CD4-positive, alpha-beta T cell (primary cell): ENCODE results near the gene NUP160. TPM values are rescaled to one million over a fixed set of nuclear protein-coding genes. Genes with fewer than 3 reads are reported as not detected.
A peak's percentile ranks its signal among the peaks of the same experiment; 100 is the strongest.
"Not testable (repeated sequence)": the region's sequence is repeated elsewhere in the genome, so short reads cannot be mapped to it uniquely, and the experiment has no call there.

ENCODE experiments used
- ATAC-seq: fragments of 200-7000 bp; cut with Tn5 transposase; one replicate; pipeline ENCODE4 v1.10.0; 2022; ENCODE audit warnings: mild to moderate bottlenecking; ENCODE audit not compliant: poor library complexity
- CTCF ChIA-PET: fragments of 350-600 bp; sonication (Branson Sonifier 250); formaldehyde crosslinking; loops from one replicate; lab custom pipeline; 2021; ENCODE audit warnings: antibody characterized with exemption, inconsistent platforms; lab: Charles Lee
- POLR2A ChIA-PET: fragments of 350-600 bp; sonication (Branson Sonifier 250); formaldehyde crosslinking; loops from one replicate; lab custom pipeline; 2021; ENCODE audit warnings: antibody characterized with exemption, inconsistent platforms; lab: Charles Lee
- DNase-seq, 14 experiments: peaks; one replicate each; pipeline ENCODE4 v3.0.0-alpha.2; 2013 to 2020; ENCODE audit warnings: mixed read lengths in 2 of 14
- H3K27ac ChIP-seq, 2 donors: one replicate each; pipeline versions ENCODE4 v1.5.1 to v1.7.0; 2013; ENCODE audit warnings: low read length in 2 of 2, low read depth in 1 of 2, mild to moderate bottlenecking in 1 of 2
- H3K27me3 ChIP-seq, 2 experiments: 1 replicate in 1 of 2; 2 replicates in 1 of 2; pipeline versions ENCODE4 v1.6.1 to v1.7.0; 2013; ENCODE audit warnings: low read length in 2 of 2, control low read depth in 1 of 2, mild to moderate bottlenecking in 1 of 2, moderate library complexity in 1 of 2; ENCODE audit not compliant: insufficient read depth in 2 of 2, control insufficient read depth in 1 of 2
- H3K36me3 ChIP-seq: one replicate; pipeline ENCODE4 v1.6.1; 2013; ENCODE audit warnings: low read length, control low read depth; ENCODE audit not compliant: insufficient read depth
- H3K4me1 ChIP-seq: one replicate; pipeline ENCODE4 v1.6.1; 2013; ENCODE audit warnings: low read length, control low read depth; ENCODE audit not compliant: insufficient read depth
- H3K4me3 ChIP-seq: one replicate; pipeline ENCODE4 v1.5.1; 2013; ENCODE audit warnings: mild to moderate bottlenecking, low read length, moderate library complexity
- H3K9me3 ChIP-seq, 2 experiments: 1 replicate in 1 of 2; 2 replicates in 1 of 2; pipeline versions ENCODE4 v1.6.1 to v1.7.0; 2013; ENCODE audit warnings: low read length in 2 of 2, mild to moderate bottlenecking in 2 of 2, control low read depth in 1 of 2, moderate library complexity in 1 of 2; ENCODE audit not compliant: control insufficient read depth in 1 of 2, insufficient read depth in 1 of 2
- H3K27ac Mint-ChIP-seq: one replicate; pipeline ENCODE4 v1.8.0; 2020; ENCODE audit warnings: mixed read lengths
- H3K27me3 Mint-ChIP-seq: one replicate; pipeline ENCODE4 v1.8.0; 2021; ENCODE audit warnings: mixed read lengths
- H3K36me3 Mint-ChIP-seq: one replicate; pipeline ENCODE4 v1.8.0; 2021; ENCODE audit warnings: low read depth, mixed read lengths
- H3K4me1 Mint-ChIP-seq: one replicate; pipeline ENCODE4 v1.8.0; 2021; ENCODE audit warnings: low read depth, mixed read lengths
- H3K4me3 Mint-ChIP-seq: one replicate; pipeline ENCODE4 v1.8.0; 2020; ENCODE audit warnings: mild to moderate bottlenecking, mixed read lengths
- H3K9me3 Mint-ChIP-seq: one replicate; pipeline ENCODE4 v1.8.0; 2020; ENCODE audit warnings: mixed read lengths
- intact Hi-C, 2 experiments: fragments of 100-400 bp; cut with DNase I in 1 of 2; cut with micrococcal nuclease in 1 of 2; formaldehyde crosslinking; loops; one replicate each; pipeline versions ENCODE4 v1.15.1 to v1.9.0; 2023 to 2025; cut with DNase I, micrococcal nuclease
- total RNA-seq, 174 experiments: library from RNA in 2 of 174; stranded (reverse) in 2 of 174; gene quantifications; one replicate each; pipeline ENCODE4 v1.2.3 and lab custom pipeline; 2021 to 2026
- TF ChIP-seq, protein P1 (sequence below): fragments of 200-600 bp; IDR thresholded peaks from one replicate; pipeline ENCODE4 v1.8.0; 2022; ENCODE audit warnings: antibody characterized with exemption, mild to moderate bottlenecking

Gene NUP160
- total RNA-seq, 2 experiments from 2014 or later: 41.9 to 47.9 TPM

DNA sequence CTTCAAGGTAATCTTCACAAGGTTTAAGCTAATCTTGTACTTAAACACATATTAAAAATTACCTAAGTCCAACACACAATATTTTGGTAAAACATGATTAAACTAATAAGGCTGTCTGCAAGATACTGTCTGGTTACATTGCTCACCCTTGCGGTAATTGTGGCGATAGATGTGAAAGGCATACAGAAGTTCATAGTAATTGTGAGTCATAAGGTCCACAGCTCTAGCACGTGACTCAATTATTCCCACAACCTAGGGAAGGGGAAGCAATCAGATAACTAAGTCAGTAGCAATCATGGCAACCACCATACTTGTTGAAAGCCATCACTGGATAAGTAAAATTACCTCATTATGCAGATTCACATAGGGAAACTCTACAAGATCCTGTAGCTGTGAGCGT, 50.5 kb downstream of the NUP160 start:
- Mint-ChIP-seq H3K27ac (peak overlapping the region; percentile 13), H3K4me3 (no peak overlapping the region)

DNA sequence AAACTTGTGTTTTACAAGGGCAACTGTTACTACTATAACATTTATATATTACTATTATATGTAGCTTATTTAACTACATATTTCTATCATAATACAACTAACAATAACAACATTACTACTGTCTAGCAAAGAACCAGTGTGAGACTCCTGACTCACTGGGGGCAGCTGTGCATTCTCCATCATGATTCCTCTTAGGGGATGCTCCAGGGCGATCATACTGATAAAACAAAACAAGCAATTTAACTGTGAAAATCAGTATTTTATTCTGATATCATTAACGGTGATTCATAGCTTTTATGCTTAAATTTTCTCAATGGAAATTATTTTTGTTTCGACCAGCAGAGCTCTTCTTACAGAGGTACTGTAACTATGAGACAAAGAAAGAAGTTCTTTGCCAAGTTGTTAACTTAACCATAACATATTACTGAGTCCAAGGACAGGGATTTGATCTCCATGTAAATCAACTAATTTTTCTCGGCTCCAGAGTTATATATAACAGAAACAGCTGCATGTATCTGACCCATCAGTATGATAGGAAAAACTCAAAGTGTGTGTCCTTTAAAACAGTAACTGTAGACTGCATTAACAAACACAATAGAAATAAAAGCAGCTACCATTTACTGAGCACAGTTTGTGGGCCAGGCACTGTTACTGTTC, 56.2 kb downstream of the NUP160 start:
- H3K36me3 Mint-ChIP-seq: peaks cover 86% of the 10 kb centered on the region
- no peaks in the 10 kb centered on the region for H3K27me3 ChIP-seq
- POLR2A ChIA-PET: no interaction called here

More for the DNA sequence above, 50.5 kb downstream of the NUP160 start:
- Histone ChIP-seq H3K27ac (no peak overlapping the region), H3K4me1 (no peaks in the 10 kb centered on the region), H3K9me3 (no peaks in the 10 kb centered on the region), H3K36me3 (peaks cover 76% of the 10 kb centered on the region), H3K4me3 (no peak overlapping the region), H3K27me3 (no peaks in the 10 kb centered on the region)
- Mint-ChIP-seq H3K36me3 (peaks cover 80% of the 10 kb centered on the region), H3K4me1 (no peaks in the 10 kb centered on the region), H3K27me3 (no peaks in the 10 kb centered on the region), H3K9me3 (no peaks in the 10 kb centered on the region)
- TF ChIP-seq, protein P1, sequence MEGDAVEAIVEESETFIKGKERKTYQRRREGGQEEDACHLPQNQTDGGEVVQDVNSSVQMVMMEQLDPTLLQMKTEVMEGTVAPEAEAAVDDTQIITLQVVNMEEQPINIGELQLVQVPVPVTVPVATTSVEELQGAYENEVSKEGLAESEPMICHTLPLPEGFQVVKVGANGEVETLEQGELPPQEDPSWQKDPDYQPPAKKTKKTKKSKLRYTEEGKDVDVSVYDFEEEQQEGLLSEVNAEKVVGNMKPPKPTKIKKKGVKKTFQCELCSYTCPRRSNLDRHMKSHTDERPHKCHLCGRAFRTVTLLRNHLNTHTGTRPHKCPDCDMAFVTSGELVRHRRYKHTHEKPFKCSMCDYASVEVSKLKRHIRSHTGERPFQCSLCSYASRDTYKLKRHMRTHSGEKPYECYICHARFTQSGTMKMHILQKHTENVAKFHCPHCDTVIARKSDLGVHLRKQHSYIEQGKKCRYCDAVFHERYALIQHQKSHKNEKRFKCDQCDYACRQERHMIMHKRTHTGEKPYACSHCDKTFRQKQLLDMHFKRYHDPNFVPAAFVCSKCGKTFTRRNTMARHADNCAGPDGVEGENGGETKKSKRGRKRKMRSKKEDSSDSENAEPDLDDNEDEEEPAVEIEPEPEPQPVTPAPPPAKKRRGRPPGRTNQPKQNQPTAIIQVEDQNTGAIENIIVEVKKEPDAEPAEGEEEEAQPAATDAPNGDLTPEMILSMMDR: no peak
- ATAC-seq: no peak
- peak in 4 of 14 experiments; percentile 5 to 32 (median 10) for DNase-seq
- ChIA-PET POLR2A (no interaction called here), CTCF (no interaction called here)
- intact Hi-C loops: no loop called here

DNA sequence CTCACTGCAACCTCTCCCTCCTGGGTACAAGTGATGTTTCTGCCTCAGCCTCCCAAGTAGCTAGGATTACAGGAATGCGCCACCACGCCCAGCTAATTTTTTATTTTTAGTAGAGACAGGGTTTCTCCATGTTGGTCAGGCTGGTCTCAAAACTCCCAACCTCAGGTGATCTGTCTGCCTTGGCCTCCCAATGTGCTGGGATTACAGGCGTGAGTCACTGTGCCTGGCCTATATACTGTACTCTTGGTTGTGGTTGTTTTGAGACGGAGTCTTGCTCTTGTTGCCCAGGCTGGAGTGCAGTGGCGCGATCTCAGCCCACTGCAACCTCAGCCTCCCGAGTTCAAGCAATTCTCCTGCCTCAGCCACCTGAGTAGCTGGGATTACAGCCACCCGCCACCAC, 58.1 kb downstream of the NUP160 start:
- CTCF ChIA-PET: interaction anchor here (0.7 kb wide), 1 partner anchor 1241 kb away, joined by 4 read pairs; no protein-coding TSS in a partner anchor
- H3K27ac Mint-ChIP-seq, H3K4me1 Mint-ChIP-seq, H3K4me3 ChIP-seq, ATAC-seq, H3K27me3 ChIP-seq, H3K27me3 Mint-ChIP-seq, H3K27ac ChIP-seq, H3K9me3 Mint-ChIP-seq, H3K9me3 ChIP-seq, POLR2A ChIA-PET, H3K4me3 Mint-ChIP-seq, DNase-seq, H3K4me1 ChIP-seq, intact Hi-C loops: not testable (repeated sequence)
- peaks cover 86% of the 10 kb centered on the region for H3K36me3 Mint-ChIP-seq
- peaks cover 87% of the 10 kb centered on the region for H3K36me3 ChIP-seq

More for the DNA sequence above, 56.2 kb downstream of the NUP160 start:
- DNase-seq: no peak
- no peak overlapping the region for H3K27ac ChIP-seq
- no peaks in the 10 kb centered on the region for H3K9me3 ChIP-seq
- CTCF ChIA-PET: interaction anchor here (0.9 to 1.0 kb wide), 2 partner anchors 13 to 25 kb away, joined by 3 to 4 read pairs; no protein-coding TSS in a partner anchor
- H3K36me3 ChIP-seq: peaks cover 77% of the 10 kb centered on the region
- ATAC-seq: no peak
- H3K9me3 Mint-ChIP-seq: no peaks in the 10 kb centered on the region
- H3K27me3 Mint-ChIP-seq: no peaks in the 10 kb centered on the region
- no peak overlapping the region for H3K4me3 Mint-ChIP-seq
- no peak overlapping the region for H3K27ac Mint-ChIP-seq
- H3K4me1 Mint-ChIP-seq: no peaks in the 10 kb centered on the region
- TF ChIP-seq, protein P1: no peak
- no peaks in the 10 kb centered on the region for H3K4me1 ChIP-seq
- intact Hi-C loops: no loop called here
- H3K4me3 ChIP-seq: no peak overlapping the region

DNA sequence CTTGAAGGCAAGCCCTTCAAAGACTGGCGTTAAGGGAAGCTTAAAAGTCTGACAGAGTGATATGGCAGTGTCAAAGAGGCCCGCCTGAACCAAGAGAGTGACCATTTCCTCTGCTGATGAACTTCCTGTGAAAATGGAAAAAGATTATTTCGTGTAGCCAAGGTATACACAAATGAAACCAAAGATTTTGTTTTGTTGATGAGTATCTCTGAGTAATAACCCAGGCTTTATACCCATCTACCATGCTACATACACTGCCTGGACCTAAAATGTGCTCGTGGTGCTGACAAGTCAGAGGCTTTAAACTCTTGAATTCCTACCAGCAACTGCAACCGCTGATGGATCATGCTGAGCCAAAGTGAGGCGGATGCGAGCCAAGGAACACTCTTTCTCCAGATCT, 60.0 kb downstream of the NUP160 start:
- no peak for DNase-seq
- no peaks in the 10 kb centered on the region for H3K9me3 Mint-ChIP-seq
- H3K4me1 Mint-ChIP-seq: no peaks in the 10 kb centered on the region
- Histone ChIP-seq H3K36me3 (peaks cover 89% of the 10 kb centered on the region), H3K27ac (no peak overlapping the region), H3K4me3 (no peak overlapping the region), H3K9me3 (no peaks in the 10 kb centered on the region), H3K27me3 (no peaks in the 10 kb centered on the region), H3K4me1 (no peaks in the 10 kb centered on the region)
- H3K27me3 Mint-ChIP-seq: no peaks in the 10 kb centered on the region
- intact Hi-C loops: no loop called here
- H3K36me3 Mint-ChIP-seq: peaks cover 95% of the 10 kb centered on the region
- TF ChIP-seq, protein P1: no peak
- ChIA-PET CTCF (no interaction called here), POLR2A (no interaction called here)
- H3K27ac Mint-ChIP-seq: no peak overlapping the region
- no peak for ATAC-seq
- H3K4me3 Mint-ChIP-seq: no peak overlapping the region
